ENCODE data around the gene ACOT4. TPM values are rescaled to one million over a fixed set of nuclear protein-coding genes. Genes with fewer than 3 reads are reported as not detected.
"Not testable (repeated sequence)": the region's sequence is repeated elsewhere in the genome, so short reads cannot be mapped to it uniquely, and the experiment has no call there.

ACOT4 gene
- total and polyA plus RNA-seq, 4 donors: 1.1 to 1.8 (median 1.4) TPM

- peaks cover 17% of the 10 kb centered on the region for H3K4me1 ChIP-seq (ENCODE audit: control insufficient read depth, insufficient read depth, low read length)
- not testable (repeated sequence) for H3K27me3 ChIP-seq (ENCODE audit: control insufficient read depth, insufficient read depth, low read length); H3K27ac ChIP-seq (ENCODE audit: low read depth, low read length); H3K9me3 ChIP-seq (ENCODE audit: control insufficient read depth, insufficient read depth, low read length); H3K36me3 ChIP-seq (ENCODE audit: control insufficient read depth, insufficient read depth, low read length); DNase-seq (ENCODE audit: low read depth in 4 of 6, low spot score in 6 of 6); H3K4me3 ChIP-seq (ENCODE audit: low read depth, low read length)
- 94% methylated on average over 3 of the region's 6 CpGs for WGBS (ENCODE audit: insufficient coverage)
Measured at GRCh38 chr14:73562696-73563095, 29.0 kb upstream of the ACOT4 start.

GRCh38 chr14:73566431-73566830 lies 25.2 kb upstream of the ACOT4 start:
- not testable (repeated sequence) for H3K27me3 ChIP-seq (ENCODE audit: control insufficient read depth, insufficient read depth, low read length); H3K36me3 ChIP-seq (ENCODE audit: control insufficient read depth, insufficient read depth, low read length); H3K9me3 ChIP-seq (ENCODE audit: control insufficient read depth, insufficient read depth, low read length); H3K4me3 ChIP-seq (ENCODE audit: low read depth, low read length); DNase-seq (ENCODE audit: low read depth in 4 of 6, low spot score in 6 of 6); H3K27ac ChIP-seq (ENCODE audit: low read depth, low read length)
- 93% methylated on average over 18 of the region's 18 CpGs for WGBS (ENCODE audit: insufficient coverage)
- H3K4me1 ChIP-seq (ENCODE audit: control insufficient read depth, insufficient read depth, low read length): peaks cover 29% of the 10 kb centered on the region

GRCh38 chr14:73566935-73567334 lies 24.7 kb upstream of the ACOT4 start:
- not testable (repeated sequence) for H3K27ac ChIP-seq (ENCODE audit: low read depth, low read length)

GRCh38 chr14:73567358-73567757 lies 24.3 kb upstream of the ACOT4 start:
- WGBS (ENCODE audit: insufficient coverage): 94% methylated on average over 6 of the region's 7 CpGs
- H3K36me3 ChIP-seq (ENCODE audit: control insufficient read depth, insufficient read depth, low read length): peaks cover 7% of the 10 kb centered on the region

More at GRCh38 chr14:73566935-73567334, 24.7 kb upstream of the ACOT4 start:
- 100% methylated on average over 3 of the region's 6 CpGs for WGBS (ENCODE audit: insufficient coverage)
- DNase-seq (ENCODE audit: low read depth in 4 of 6, low spot score in 6 of 6); H3K36me3 ChIP-seq (ENCODE audit: control insufficient read depth, insufficient read depth, low read length); H3K27me3 ChIP-seq (ENCODE audit: control insufficient read depth, insufficient read depth, low read length); H3K4me3 ChIP-seq (ENCODE audit: low read depth, low read length); H3K9me3 ChIP-seq (ENCODE audit: control insufficient read depth, insufficient read depth, low read length): not testable (repeated sequence)
- H3K4me1 ChIP-seq (ENCODE audit: control insufficient read depth, insufficient read depth, low read length): peaks cover 29% of the 10 kb centered on the region

GRCh38 chr14:73567951-73568885 lies 23.5 kb upstream of the ACOT4 start:
- Histone ChIP-seq H3K9me3 (ENCODE audit: control insufficient read depth, insufficient read depth, low read length) (peaks cover 2% of the 10 kb centered on the region), H3K27ac (ENCODE audit: low read depth, low read length) (peak overlapping the region; percentile 88), H3K36me3 (ENCODE audit: control insufficient read depth, insufficient read depth, low read length) (peaks cover 7% of the 10 kb centered on the region), H3K4me1 (ENCODE audit: control insufficient read depth, insufficient read depth, low read length) (peaks cover 29% of the 10 kb centered on the region), H3K4me3 (ENCODE audit: low read depth, low read length) (peak overlapping the region; percentile 62), H3K27me3 (ENCODE audit: control insufficient read depth, insufficient read depth, low read length) (no peaks in the 10 kb centered on the region)
- peak in 2 of 6 donors; percentile 16 to 19 for DNase-seq (ENCODE audit: low read depth in 4 of 6, low spot score in 6 of 6)
- WGBS (ENCODE audit: insufficient coverage): 97% methylated on average over 4 of the region's 16 CpGs

More at GRCh38 chr14:73567358-73567757, 24.3 kb upstream of the ACOT4 start:
- Histone ChIP-seq H3K27ac (ENCODE audit: low read depth, low read length) (no peak overlapping the region), H3K4me1 (ENCODE audit: control insufficient read depth, insufficient read depth, low read length) (peaks cover 29% of the 10 kb centered on the region), H3K27me3 (ENCODE audit: control insufficient read depth, insufficient read depth, low read length) (no peaks in the 10 kb centered on the region), H3K4me3 (ENCODE audit: low read depth, low read length) (no peak overlapping the region), H3K9me3 (ENCODE audit: control insufficient read depth, insufficient read depth, low read length) (peaks cover 2% of the 10 kb centered on the region)
- DNase-seq (ENCODE audit: low read depth in 4 of 6, low spot score in 6 of 6): no peak

GRCh38 chr14:73568886-73569184 lies 22.8 kb upstream of the ACOT4 start:
- Histone ChIP-seq H3K4me1 (ENCODE audit: control insufficient read depth, insufficient read depth, low read length) (peaks cover 29% of the 10 kb centered on the region), H3K4me3 (ENCODE audit: low read depth, low read length) (peak overlapping the region; percentile 62), H3K27ac (ENCODE audit: low read depth, low read length) (peak overlapping the region; percentile 88)
- WGBS (ENCODE audit: insufficient coverage): 0% methylated on average over 3 of the region's 4 CpGs
- not testable (repeated sequence) for H3K36me3 ChIP-seq (ENCODE audit: control insufficient read depth, insufficient read depth, low read length); DNase-seq (ENCODE audit: low read depth in 4 of 6, low spot score in 6 of 6); H3K9me3 ChIP-seq (ENCODE audit: control insufficient read depth, insufficient read depth, low read length); H3K27me3 ChIP-seq (ENCODE audit: control insufficient read depth, insufficient read depth, low read length)

- not testable (repeated sequence) for H3K27me3 ChIP-seq (ENCODE audit: control insufficient read depth, insufficient read depth, low read length); H3K9me3 ChIP-seq (ENCODE audit: control insufficient read depth, insufficient read depth, low read length)
- Histone ChIP-seq H3K4me3 (ENCODE audit: low read depth, low read length) (peak within 1 kb of the TSS; percentile 62), H3K27ac (ENCODE audit: low read depth, low read length) (peak within 1 kb of the TSS; percentile 88), H3K36me3 (ENCODE audit: control insufficient read depth, insufficient read depth, low read length) (peaks cover 12% of the 10 kb centered on the region), H3K4me1 (ENCODE audit: control insufficient read depth, insufficient read depth, low read length) (peaks cover 29% of the 10 kb centered on the region)
- DNase-seq (ENCODE audit: low read depth in 4 of 6, low spot score in 6 of 6): peak; percentile 67 to 95 (median 87)
- 0% methylated on average over 80 of the region's 83 CpGs for WGBS (ENCODE audit: insufficient coverage)
Measured at GRCh38 chr14:73569185-73569958, 22.3 kb upstream of the ACOT4 start, which contains the start of gene ACOT2. Gene ACOT2 (plus strand): TSS chr14:73569213. CDS start chr14:73569241, 28 bp downstream.

- 49% methylated on average over 6 of the region's 8 CpGs for WGBS (ENCODE audit: insufficient coverage)
- H3K4me1 ChIP-seq (ENCODE audit: control insufficient read depth, insufficient read depth, low read length): peaks cover 29% of the 10 kb centered on the region
- H3K27ac ChIP-seq (ENCODE audit: low read depth, low read length); H3K27me3 ChIP-seq (ENCODE audit: control insufficient read depth, insufficient read depth, low read length); H3K4me3 ChIP-seq (ENCODE audit: low read depth, low read length); H3K9me3 ChIP-seq (ENCODE audit: control insufficient read depth, insufficient read depth, low read length): not testable (repeated sequence)
- DNase-seq (ENCODE audit: low read depth in 4 of 6, low spot score in 6 of 6): peak in 2 of 6 donors; percentile 9 to 21
- peaks cover 12% of the 10 kb centered on the region for H3K36me3 ChIP-seq (ENCODE audit: control insufficient read depth, insufficient read depth, low read length)
Measured at GRCh38 chr14:73570913-73571312, 20.8 kb upstream of the ACOT4 start.

- WGBS (ENCODE audit: insufficient coverage): 40% methylated on average over 1 of the region's 5 CpGs
Measured at GRCh38 chr14:73573034-73573433, 18.6 kb upstream of the ACOT4 start.

More at GRCh38 chr14:73573034-73573433, 18.6 kb upstream of the ACOT4 start:
- not testable (repeated sequence) for DNase-seq (ENCODE audit: low read depth in 4 of 6, low spot score in 6 of 6); H3K4me3 ChIP-seq (ENCODE audit: low read depth, low read length); H3K27me3 ChIP-seq (ENCODE audit: control insufficient read depth, insufficient read depth, low read length); H3K36me3 ChIP-seq (ENCODE audit: control insufficient read depth, insufficient read depth, low read length); H3K27ac ChIP-seq (ENCODE audit: low read depth, low read length); H3K9me3 ChIP-seq (ENCODE audit: control insufficient read depth, insufficient read depth, low read length)
- peaks cover 16% of the 10 kb centered on the region for H3K4me1 ChIP-seq (ENCODE audit: control insufficient read depth, insufficient read depth, low read length)
